ENCODE measurements around the gene COBL.

The COBL gene

DNA sequence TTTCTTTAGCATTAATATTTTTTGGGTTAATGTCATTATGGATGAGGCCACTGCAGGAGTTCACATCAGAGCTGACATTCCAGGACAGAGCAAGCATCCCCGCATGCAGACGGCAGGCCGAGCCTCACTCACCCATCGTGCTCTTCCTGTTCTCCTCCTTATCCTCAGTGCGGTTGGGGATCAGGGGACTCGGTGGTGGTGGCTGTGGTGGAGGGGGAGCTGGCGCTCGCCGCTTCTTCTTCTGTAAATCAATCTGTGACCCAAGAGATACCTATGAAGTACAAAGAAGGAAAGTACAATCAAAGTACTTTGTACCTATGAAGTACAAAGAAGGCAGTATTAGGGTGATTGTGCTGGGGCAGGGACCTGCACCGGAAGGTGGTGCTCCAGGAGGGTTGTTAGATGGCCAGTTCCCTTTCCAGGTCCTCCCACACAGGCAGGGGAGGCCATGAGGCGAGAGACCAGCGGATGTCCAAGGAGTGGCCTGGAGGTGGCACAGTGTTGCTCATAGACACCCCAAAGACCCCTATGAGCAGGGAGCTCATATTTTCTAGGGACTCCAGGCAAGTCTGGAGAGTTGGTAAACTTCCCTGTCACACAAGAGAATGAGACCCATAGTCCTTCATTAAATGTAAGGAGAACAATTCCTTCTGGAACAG lies 231.4 kb downstream of the COBL start:
- TF ChIP-seq, protein P1, sequence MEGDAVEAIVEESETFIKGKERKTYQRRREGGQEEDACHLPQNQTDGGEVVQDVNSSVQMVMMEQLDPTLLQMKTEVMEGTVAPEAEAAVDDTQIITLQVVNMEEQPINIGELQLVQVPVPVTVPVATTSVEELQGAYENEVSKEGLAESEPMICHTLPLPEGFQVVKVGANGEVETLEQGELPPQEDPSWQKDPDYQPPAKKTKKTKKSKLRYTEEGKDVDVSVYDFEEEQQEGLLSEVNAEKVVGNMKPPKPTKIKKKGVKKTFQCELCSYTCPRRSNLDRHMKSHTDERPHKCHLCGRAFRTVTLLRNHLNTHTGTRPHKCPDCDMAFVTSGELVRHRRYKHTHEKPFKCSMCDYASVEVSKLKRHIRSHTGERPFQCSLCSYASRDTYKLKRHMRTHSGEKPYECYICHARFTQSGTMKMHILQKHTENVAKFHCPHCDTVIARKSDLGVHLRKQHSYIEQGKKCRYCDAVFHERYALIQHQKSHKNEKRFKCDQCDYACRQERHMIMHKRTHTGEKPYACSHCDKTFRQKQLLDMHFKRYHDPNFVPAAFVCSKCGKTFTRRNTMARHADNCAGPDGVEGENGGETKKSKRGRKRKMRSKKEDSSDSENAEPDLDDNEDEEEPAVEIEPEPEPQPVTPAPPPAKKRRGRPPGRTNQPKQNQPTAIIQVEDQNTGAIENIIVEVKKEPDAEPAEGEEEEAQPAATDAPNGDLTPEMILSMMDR (IDR thresholded peaks at IDR 0.05) = no peak

DNA sequence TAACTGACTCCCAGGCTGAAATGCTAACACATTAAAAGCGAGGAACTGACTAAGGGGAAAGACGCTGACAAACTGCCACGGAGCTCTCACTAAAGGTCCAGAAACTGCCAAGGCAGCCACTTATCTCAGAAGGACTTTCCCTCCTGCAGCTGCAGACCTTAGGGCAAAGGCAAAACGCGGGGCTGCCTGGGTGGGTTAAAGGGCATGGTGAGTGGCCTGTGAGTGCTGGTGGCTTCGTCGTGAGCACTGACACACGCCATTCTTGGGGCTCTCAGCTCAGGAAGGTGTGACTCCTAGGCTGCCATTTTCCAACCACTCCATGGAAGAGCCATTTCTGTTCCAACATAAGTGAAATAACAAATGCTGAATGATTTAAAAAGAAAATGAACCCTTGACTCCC lies 232.5 kb downstream of the COBL start:
- TF ChIP-seq, protein P1 (IDR thresholded peaks at IDR 0.05) = no peak

DNA sequence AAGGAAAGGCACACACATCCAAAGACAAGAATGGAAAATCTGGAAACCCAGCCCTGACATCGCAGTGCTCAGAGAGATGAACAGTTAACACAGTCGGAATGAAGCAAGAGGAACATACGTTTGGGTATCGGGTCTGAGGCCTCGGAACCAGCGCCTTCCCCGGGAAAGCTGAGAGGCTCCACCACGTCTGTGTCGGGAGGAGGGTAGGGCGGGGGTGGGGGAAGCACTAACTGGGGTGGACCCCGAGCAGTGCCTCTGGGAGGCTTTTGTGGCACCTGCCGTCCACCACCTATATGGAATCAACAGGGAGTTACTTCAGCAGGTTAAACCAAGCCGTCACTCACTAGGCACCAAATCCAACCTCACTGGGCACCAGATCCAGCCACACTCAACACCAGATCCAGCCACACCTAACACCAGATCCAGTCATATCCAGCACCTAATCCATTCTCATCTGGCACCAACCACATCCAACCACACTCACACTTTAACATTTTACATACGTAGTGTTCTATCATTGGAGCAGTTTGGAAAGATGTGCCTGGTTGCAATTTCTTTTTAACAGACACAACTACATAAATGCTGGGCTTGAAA lies 233.6 kb downstream of the COBL start:
- TF ChIP-seq, protein P1 (IDR thresholded peaks at IDR 0.05) = no peak

DNA sequence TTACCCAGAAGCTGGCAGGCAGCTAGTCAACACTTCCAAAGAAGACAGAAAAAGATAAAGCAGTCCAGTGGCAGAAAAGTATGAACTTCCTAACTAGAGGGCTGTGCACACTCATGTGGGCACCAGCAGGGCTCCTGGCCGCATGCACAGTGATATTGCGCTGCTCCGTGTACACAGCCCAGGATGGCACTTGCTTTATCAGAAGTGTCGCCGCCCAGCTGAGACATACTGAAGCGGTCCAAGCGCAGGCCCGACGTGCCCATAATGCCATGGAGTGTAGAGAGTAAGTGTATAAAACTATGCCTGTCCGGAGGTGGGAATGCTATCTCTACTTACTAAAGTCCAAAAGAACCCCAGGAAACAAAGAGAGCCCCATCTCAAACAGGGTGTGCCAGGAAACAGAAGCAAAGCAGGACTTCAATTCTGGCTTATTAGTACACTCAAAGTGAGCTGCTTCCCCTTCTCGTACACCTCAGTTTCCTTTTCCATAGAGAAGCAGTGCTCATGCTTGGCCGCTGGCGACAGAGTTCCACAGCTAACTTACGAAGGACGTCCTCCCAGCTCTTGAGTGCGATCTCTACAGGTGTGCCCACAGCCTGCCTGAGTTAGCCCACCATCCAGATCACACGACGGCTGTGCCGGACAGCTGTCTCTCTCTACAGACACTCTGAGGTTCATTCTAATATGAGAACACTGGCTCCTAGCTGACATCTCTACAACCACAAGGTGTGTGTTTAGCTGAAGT lies 234.3 kb downstream of the COBL start:
- TF ChIP-seq, protein P1 (IDR thresholded peaks at IDR 0.05) = no peak

DNA sequence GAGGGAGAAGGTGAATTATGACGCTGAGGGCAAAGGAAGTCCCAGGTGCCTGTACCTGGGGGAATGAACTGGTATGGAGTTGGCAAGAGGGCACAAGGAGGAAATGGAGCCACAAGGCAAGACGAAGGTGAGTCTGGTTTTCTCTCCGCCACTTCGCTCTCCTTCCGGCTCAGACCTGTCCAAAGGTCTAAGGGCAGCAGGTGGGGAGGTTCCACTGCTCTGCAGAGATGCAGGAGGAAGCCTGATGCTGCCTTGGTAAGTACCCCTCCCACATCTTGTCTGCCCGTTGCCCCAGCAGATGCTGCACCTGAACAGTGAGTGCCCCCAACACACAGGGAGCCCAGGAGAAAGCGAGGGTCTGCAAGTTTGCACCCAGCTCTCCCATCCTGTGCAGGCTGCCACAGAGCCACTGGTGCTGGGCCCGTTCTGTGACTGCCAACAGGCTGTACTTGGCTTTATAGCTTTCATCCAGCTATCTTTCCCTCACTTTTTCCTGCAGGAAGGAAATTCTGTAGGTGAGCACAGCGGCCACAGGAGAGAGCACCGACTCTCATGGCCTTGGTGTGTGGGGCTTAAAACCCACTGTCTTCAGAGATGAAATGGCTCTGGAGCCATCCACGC lies 235.2 kb downstream of the COBL start:
- TF ChIP-seq, protein P1 (IDR thresholded peaks at IDR 0.05) = no peak

DNA sequence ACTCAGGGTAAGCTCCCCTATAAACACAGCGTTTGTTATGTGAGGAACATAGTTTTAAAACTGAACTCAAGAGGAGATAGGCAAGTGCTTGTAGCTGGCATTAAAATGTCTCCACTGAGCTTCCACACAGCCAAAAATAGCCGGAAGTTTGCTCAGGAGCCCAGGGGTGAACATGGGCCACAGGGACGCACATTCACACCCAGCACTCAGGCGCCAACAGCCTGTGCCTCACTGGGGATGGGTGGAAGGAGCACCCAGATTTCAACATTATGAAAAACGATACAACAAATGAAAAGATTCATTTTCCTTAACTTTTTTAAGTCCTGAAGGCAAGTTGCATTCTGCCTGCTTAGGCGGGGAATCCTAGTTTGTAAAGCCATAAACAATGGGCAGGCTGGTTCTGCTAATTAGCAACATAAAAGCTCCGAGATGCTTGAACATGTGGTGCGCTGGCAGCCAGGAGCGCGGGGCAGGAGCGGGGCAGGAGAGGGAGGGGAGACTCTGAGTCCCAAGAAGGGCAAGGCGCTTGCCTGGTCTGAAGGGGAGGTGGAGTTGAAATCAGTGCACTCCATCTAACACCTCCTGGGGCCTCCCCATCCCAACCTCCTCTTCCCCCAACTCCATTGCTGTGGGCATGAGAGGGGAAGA lies 235.9 kb downstream of the COBL start:
- TF ChIP-seq, protein P1 (IDR thresholded peaks at IDR 0.05) = no peak

DNA sequence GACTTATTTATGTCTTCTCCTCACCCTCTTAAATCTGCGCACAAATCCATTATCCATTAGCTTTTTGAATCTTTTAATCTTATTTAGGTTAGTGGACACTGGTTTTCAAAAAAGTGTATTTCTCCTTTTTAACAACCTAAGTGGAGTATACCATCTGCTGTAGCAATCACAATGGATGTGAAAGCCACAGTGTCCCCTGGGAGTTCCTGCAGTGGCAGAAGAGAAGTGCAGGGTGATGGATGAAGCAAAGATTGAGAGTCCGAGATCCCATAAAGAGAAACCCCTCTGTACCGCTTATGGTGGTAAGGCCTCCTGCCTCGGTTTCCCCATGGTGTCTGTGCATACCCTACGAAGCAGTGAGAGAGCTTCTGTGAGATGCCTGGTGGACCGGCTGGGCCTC lies 236.4 kb downstream of the COBL start:
- TF ChIP-seq, protein P1 (IDR thresholded peaks at IDR 0.05) = no peak

All from LNCAP (cell line).